WERI-Rb-1 (cell line): ENCODE data around the gene MCM3.

Source experiments
- DNase-seq: peaks from one replicate; pipeline ENCODE4 v3.0.0-alpha.2; 2020
- H3K27ac ChIP-seq: fragments of 250-450 bp; sonication (Bioruptor Pico); 2 replicates; pipeline ENCODE4 v1.5.1; 2020; ENCODE audit warnings: mild to moderate bottlenecking, moderate library complexity
- H3K27me3 ChIP-seq: fragments of 250-450 bp; sonication (Bioruptor Pico); 2 replicates; pipeline ENCODE4 v1.5.1; 2021; ENCODE audit warnings: mild to moderate bottlenecking, low read depth, moderate library complexity; ENCODE audit not compliant: insufficient read depth, severe bottlenecking
- H3K36me3 ChIP-seq: fragments of 250-450 bp; sonication (Bioruptor Pico); 2 replicates; pipeline ENCODE4 v1.5.1; 2020; ENCODE audit warnings: mild to moderate bottlenecking, moderate library complexity
- H3K4me3 ChIP-seq: 2 replicates; pipeline ENCODE4 v1.5.1; 2011; ENCODE audit warnings: low read depth, mild to moderate bottlenecking, control low read depth, low read length
- H3K9me3 ChIP-seq: fragments of 250-450 bp; sonication (Bioruptor Pico); 2 replicates; pipeline ENCODE4 v1.5.1; 2021; ENCODE audit warnings: mild to moderate bottlenecking, moderate library complexity; ENCODE audit not compliant: severe bottlenecking
- CTCF ChIP-seq: IDR thresholded peaks from 2 replicates; pipeline ENCODE4 v1.5.1; 2011; ENCODE audit warnings: low read depth, mild to moderate bottlenecking, control low read depth, inconsistent platforms, low read length

Gene MCM3

GRCh38 chr6:52306972-52307870 lies 22.7 kb upstream of the MCM3 start:
- Histone ChIP-seq H3K9me3 (no peaks in the 10 kb centered on the region), H3K4me3 (no peak overlapping the region), H3K36me3 (no peaks in the 10 kb centered on the region), H3K27ac (no peak overlapping the region), H3K27me3 (no peaks in the 10 kb centered on the region)
- no peak for TF ChIP-seq CTCF
- no peak for DNase-seq

DNA sequence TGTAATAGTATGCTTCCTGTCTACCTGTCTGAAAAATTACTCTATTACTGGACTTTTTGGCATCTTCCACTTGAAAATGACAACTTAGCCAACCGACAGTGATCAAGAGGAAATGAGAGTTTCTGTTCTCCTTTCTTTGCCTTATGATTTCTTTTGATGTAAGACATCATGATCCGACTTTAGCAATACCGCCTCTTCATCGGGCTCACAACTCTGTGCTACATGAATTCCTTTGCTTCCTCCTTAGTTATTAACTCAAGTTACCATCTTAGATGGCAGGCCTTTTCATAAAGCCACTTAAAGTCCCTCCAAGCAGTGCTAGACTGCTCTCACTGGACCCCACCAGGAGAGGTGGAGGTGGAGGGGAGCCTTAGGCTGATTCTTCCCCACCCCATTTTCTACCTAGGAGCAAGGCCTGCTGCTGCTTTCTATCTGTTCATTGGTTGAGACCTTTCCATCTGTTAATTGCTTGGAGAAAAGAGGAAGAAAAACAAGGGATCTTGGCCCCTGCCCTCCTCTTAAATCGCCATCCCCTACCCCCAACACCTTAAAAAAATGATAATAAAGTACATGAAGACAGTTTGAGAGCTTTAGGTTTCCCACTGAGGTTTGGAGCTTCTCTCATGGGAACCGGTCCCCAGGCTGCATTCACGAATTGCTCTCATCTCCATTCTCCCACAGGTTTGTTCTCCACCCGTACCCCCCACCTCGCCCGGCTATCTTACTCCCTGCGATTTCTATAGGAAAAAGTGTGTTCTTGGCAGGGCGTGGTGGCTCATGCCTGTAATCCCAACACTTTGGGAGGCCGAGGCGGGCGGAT lies 21.6 kb upstream of the MCM3 start:
- Histone ChIP-seq H3K9me3 (no peaks in the 10 kb centered on the region), H3K36me3 (no peaks in the 10 kb centered on the region), H3K27ac (no peak overlapping the region), H3K27me3 (no peaks in the 10 kb centered on the region), H3K4me3 (no peak overlapping the region)
- DNase-seq, result no peak
- TF ChIP-seq CTCF, result no peak

DNA sequence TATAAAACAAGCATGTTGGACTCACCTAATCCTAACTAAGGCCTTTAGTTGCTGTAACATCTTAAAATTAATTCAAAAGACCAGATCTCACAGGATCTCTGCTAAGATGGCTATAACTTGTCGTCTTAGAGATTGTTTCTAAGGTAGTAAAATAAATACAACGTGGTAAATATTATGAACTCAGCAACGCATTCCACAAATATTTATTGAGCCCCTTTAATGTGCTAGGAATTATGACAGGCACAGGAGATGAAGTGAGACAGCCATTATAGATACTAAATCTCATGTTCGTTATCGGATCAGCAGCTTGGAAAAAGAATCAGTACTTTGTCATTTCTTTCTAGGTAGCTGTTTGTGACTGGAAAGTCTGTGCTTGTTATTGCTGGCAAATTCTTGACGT lies 20.9 kb upstream of the MCM3 start:
- no peaks in the 10 kb centered on the region for H3K36me3 ChIP-seq
- no peak overlapping the region for H3K4me3 ChIP-seq
- peaks cover 3% of the 10 kb centered on the region for H3K9me3 ChIP-seq
- H3K27ac ChIP-seq, result no peak overlapping the region
- H3K27me3 ChIP-seq, result no peaks in the 10 kb centered on the region
- DNase-seq, result no peak
- no peak for TF ChIP-seq CTCF

- no peaks in the 10 kb centered on the region for H3K27me3 ChIP-seq
- no peak overlapping the region for H3K4me3 ChIP-seq
- no peak overlapping the region for H3K27ac ChIP-seq
- no peaks in the 10 kb centered on the region for H3K36me3 ChIP-seq
- H3K9me3 ChIP-seq, result peaks cover 4% of the 10 kb centered on the region
- no peak for TF ChIP-seq CTCF
- DNase-seq, result no peak
These were observed 20.4 kb upstream of the MCM3 start for GRCh38 chr6:52304983-52305390.

GRCh38 chr6:52303178-52303577 lies 18.6 kb upstream of the MCM3 start:
- Histone ChIP-seq H3K9me3 (peaks cover 4% of the 10 kb centered on the region), H3K27ac (no peak overlapping the region), H3K27me3 (no peaks in the 10 kb centered on the region), H3K4me3 (no peak overlapping the region), H3K36me3 (no peaks in the 10 kb centered on the region)
- no peak for DNase-seq
- no peak for TF ChIP-seq CTCF
